LoVo (cell line): ENCODE measurements around the gene TRIM29.
A peak's percentile ranks its signal among the peaks of the same experiment; 100 is the strongest.
"Not testable (repeated sequence)": the region's sequence is repeated elsewhere in the genome, so short reads cannot be mapped to it uniquely, and the experiment has no call there.

Experiments used
- DNase-seq: peaks from one replicate; pipeline ENCODE4 v3.0.0-alpha.2; 2016; ENCODE audit warnings: low spot score

Gene TRIM29

GRCh38 chr11:120137611-120138521, at the start of gene TRIM29:
Gene TRIM29 (minus strand): TSS chr11:120138113. CDS start chr11:120138031, 82 bp downstream.
- peak; percentile 35 for DNase-seq

DNA sequence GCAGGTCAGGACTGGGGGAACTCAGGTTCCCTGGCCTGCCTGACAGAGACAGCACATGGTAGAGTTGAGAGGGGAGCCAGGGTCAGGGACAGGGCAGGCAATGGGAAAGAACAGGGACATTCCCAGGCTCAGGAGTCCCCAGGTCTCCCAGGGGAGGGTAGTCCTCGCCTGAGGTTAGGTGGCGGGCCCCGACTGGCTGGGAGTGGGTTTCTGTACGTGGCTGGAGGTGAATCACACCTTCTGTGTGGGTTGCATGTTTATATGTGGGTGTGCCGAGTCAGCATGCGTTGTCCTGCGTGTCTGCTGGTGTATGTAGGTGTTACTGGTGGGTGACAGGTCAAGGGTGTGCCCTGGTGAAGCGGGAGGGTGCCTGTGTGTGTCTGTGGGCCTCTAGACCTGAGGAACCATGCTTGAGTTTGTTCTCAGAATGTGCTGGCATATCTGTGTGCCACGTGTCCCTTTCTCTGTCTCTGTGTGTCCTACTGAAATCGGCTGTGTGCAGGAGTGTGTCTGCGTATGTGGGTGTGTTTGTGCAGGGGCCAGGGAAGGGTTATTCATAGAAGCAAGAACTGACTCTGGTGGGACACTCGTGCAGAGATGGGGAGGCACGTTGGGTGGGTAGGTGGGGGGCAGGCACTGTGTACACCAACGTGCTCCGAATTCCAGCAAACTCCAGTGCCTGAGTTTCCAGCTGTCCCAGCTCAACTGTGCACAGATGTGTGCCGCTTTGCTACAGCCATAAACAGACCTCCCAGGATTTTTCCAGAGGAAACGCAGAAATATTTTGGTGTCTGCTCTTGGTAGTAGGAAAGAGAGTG, 49.1 kb upstream of the TRIM29 start:
- no peak for DNase-seq

DNA sequence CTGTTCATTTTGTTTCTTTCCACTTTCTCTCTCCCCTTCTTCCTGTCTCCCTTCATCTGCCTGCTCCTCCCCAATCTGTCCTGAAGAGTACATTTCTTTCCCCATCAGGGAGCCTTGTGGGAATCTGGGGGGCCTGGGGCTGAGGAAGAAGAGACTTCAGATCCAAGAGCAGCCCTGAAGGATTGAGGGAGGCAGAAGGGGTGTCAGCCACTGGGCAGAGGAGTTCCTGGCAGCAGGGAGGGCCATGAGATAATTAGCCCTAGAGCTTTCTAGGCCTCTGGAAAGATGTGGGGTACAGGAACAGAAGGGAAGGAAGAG, 48.5 kb upstream of the TRIM29 start:
- no peak for DNase-seq

- no peak for DNase-seq
Observed at GRCh38 chr11:120185706-120186455, 48.0 kb upstream of the TRIM29 start.

DNA sequence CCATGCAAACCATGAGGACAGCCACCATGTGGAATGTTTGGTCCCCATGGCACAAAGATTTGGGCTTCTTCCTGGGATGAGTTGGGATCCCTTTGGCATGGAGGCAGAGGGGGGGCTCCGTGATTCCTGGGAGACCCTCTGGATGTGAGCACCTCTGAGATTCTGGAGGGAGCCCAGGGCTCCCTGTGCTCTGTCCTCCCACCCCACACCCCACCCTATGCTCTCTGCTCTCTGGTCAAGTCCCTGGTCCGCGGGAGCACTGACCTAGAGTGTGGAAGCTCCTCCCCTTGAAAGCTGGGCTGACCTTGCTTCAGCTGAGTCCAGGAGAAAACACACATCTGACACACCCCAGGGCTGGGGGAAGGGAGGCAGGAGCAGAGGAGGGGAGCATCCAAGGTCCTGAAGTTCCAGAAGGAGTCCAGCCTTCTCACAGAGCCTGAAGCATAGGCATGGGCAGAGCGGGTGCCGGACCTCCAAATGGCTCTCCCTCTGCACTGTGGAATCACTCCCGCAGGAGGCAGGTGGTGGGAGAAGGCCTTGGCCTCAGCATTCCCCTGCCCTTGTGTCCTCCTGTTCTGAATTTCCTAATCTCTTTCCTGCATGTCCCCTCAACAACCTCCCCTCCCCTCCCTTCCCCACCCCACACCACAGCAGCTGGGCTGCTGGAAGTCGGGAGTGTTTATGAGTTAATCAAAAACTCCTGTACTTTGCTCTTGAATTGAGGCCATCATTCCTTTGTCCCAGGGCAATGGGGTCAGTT, 47.2 kb upstream of the TRIM29 start:
- DNase-seq: no peak

DNA sequence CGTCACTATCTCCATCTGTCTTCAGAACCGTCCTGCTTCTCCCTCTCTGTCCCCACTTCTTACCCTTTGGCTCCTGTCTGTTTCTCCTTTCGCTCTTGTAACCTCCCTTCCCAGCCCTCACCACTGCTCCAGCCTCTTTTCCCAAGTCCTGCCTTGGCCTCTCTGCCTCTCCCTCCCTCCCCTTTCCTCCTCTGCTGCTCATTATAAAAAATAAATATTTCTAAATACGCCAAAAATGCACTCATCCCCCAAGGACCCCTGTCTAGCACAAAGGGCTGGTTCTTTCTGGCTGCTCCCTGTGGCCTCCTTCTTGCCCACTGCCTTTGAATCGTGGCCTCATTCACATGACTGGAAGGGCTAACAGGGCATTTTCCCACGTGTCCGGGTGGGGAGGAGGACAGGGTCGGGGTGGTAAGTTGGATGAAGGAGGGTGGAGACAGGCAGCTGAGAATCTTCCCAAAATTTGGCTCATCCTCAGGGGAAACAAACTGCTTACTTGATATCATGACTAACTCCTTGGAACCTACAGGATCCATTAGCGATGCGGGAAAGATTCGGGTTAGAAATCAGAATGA, 46.5 kb upstream of the TRIM29 start:
- no peak for DNase-seq

- DNase-seq: no peak
Observed at GRCh38 chr11:120183701-120184141, 45.8 kb upstream of the TRIM29 start.

DNA sequence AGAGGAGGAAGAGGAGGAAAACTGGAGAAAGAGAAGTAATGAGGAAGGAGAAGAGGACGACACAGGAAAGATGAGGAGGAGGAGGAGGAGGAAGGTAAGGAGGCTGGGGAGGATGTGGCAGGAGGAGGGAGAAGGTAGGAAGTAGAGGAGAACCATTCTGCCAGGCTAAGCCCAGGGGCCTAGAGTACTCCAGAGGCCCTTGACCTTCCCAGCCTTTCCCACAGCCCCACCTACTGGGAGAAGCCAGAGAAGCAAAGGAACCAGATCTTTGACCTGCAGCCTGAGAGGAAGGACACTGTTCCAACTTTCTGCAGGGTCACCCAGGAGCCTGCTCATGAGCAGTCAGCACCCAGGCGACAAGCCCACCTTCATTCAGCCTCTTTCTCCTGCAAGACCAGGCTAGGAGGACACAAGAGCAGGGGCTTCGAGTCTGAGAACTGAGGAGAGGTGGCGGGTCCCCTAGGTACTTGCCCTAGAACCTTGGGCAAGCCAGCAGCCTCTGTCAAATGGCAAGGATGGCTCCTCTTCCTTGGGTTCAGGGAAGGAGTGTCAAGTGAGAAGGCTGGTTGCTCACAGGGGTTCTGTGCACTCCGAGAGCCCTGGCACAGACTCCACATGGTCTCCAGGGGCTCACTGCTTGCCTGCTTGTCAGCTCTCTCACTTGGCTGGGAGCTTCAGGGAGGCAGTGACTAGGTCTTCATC, 45.0 kb upstream of the TRIM29 start:
- DNase-seq: peak; percentile 23

DNA sequence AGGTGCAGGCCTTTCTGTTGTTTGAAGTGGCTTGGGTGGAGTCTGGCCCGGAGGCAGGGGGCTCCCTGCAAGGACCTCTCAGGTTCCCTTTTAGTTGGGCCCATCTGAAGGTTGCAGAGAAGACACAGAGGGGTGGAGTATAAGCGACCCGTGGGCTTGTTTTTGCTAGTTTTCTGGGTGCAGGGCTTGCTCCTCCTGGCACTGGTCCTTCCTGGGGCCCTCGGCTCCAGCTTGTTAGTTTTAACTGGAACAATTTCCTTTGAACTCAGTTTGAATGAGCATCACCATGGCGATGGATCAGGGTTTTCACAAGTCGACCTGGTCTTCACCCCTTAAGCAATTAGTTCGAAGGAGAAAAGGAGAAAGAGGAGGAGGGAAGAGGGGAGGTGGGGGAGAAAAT, 44.5 kb upstream of the TRIM29 start:
- DNase-seq: no peak

- no peak for DNase-seq
Observed at GRCh38 chr11:120181376-120181975, 43.6 kb upstream of the TRIM29 start.

- DNase-seq: no peak
Observed at GRCh38 chr11:120180551-120181232, 42.8 kb upstream of the TRIM29 start.

DNA sequence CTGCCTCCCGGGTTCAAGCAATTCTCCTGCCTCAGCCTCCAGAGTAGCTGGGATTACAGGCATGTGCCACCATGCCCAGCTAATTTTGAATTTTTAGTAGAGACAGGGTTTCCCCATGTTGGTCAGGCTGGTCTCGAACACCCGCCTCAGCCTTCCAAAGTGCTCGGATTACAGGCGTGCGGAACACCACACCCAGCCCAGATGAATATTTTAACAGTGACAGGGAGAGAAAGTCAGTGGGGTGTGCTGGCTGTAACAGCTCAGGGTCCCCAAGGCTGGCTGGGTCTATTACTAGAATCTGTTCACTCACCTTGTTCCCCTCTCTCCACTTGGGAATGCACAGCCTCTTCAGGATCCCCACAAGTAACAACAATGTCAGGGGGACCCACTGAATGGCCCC, 42.1 kb upstream of the TRIM29 start:
- not testable (repeated sequence) for DNase-seq

GRCh38 chr11:120179057-120179672, 41.3 kb upstream of the TRIM29 start:
- DNase-seq: no peak

DNA sequence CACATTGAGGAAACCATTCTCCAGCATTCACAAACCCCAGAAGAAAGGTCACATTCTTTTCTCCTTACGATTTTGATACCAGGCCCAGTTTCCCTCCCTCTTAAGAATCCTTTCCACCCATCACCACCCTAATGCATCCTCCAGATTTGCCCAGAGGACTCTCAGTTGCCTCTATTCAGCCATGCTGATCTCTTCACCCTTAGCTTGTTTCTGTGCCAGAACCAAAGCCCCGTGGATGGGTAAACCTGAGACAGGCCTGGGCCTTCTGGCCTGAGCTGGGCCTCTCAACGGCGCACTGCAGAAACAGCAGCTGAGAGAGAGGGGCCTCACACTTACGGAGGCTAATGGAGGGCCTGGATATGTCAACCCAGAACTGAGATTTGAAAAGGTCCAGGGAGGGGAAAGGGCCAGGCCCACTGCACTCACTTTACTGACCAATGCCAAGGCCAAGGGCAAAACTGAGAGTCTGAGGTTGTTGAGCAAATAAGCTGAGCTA, 40.7 kb upstream of the TRIM29 start:
- no peak for DNase-seq

DNA sequence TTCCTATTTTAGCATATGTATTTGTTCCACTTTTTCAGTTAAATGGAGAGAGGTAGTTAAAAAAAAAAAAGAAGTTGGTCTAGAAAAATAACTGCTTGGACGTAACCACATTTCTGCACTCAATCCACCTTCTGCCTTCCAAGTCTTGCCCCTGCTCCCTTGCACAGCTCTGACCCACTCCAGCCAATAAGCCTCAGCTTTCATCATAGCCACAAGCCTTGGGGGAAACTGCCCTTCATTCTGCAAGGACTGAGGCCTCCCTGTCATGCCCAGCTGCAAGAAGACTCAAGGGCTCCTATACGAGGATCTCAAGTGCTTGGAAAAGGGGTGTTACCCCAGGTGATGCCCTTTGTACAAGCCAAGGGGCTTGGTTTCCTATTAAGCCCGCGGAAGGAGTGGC, 37.0 kb upstream of the TRIM29 start:
- DNase-seq: no peak

DNA sequence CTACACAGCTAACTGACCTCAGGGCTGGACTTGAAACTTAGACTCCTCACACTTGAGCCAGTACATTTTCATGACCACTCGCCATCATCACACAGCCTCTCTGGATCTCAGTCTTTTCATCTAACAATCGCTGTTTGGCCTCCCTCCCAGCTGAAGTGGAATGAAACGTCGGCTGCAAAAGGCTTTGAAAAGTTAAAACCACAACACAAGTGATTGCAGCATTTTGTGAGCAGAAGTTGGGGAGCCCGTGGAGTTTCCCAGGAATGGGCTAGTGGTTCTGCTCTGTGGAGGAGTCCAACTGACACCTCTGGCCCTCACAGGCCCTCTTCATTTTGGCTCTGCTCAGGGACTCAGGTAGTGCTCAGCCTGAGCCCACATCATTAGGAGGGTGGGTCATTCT, 35.9 kb upstream of the TRIM29 start:
- no peak for DNase-seq

DNA sequence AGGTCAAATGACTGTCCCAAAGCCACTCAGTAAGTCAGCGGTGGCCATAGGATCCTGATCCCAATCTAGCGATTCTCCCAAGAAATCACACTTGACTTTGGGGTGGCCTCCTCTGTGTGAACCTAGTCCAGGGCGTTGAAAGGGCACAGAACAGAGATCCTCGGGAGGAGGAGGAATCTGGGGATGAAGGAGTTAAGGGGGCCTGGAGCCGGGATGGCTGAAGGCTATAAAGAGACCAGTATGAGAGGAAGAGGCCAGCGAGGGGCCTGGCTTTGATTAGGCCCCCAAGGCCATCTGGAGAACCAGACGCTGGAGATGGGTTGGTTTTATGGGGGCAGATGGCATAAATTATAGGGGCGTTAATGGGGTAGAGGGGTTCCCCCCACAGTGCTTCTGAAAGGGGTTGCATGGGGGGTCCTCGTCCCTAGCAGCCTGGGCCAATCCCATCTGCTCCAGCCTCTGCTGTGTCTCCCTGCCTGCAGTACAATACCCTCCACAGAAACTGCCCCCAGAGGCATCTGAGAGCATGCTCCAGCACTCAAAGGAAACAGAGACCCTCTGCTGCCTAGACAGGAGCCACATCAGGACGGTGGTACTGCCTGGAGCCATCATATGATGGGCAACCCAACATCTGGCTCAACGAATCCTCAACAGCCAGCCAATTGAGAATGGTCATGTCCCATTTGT, 35.2 kb upstream of the TRIM29 start:
- DNase-seq: no peak
